Testis (tissue), 3 donors: ENCODE results near the gene WIF1. TPM values are rescaled to one million over a fixed set of nuclear protein-coding genes. Genes with fewer than 3 reads are reported as not detected.

Source experiments
- DNase-seq: peaks from one replicate; pipeline ENCODE4 v3.0.0-alpha.2; 2019
- H3K27ac ChIP-seq, 2 donors: fragments of 200-600 bp; sonication (generic); one replicate each; pipeline ENCODE4 v1.5.1; 2019
- H3K27me3 ChIP-seq: fragments of 200-600 bp; sonication (generic); one replicate; pipeline ENCODE4 v1.5.1; 2019
- H3K36me3 ChIP-seq: fragments of 200-600 bp; sonication (generic); one replicate; pipeline ENCODE4 v1.5.1; 2017; ENCODE audit warnings: low read depth; ENCODE audit errors: missing control alignments
- H3K4me1 ChIP-seq: fragments of 200-600 bp; sonication (generic); one replicate; pipeline ENCODE4 v1.5.1; 2019
- H3K4me3 ChIP-seq, 2 donors: fragments of 200-600 bp; sonication (generic); one replicate each; pipeline ENCODE4 v1.5.1; 2017 to 2019
- H3K9me3 ChIP-seq: fragments of 200-600 bp; sonication (generic); one replicate; pipeline ENCODE4 v1.5.1; 2017
- POLR2A ChIP-seq: fragments of 450-650 bp; IDR thresholded peaks from one replicate; pipeline ENCODE4 v1.6.1; 2017; ENCODE audit warnings: antibody characterized with exemption, mild to moderate bottlenecking, moderate library complexity
- WGBS, 2 donors: methylation state at CpG; one replicate each; pipeline ENCODE4 v1.1.5; 2018; 5-methylcytosine and 5-hydroxymethylcytosine counted together
- intact Hi-C: fragments of 100-400 bp; cut with DNase I; formaldehyde crosslinking; loops from one replicate; pipeline ENCODE4 v1.15.1; 2023; ENCODE audit warnings: low total_unique reads
- polyA plus RNA-seq: library from polyadenylated mRNA; stranded (reverse); fragments of 350-450 nt; fragmentation: Illumina TruSeq; extraction: RNeasy Lipid Tissue Mini Kit (QIAGEN cat#74804); gene quantifications from one replicate; pipeline ENCODE4 v1.2.3, GENCODE V29; 2014; ENCODE audit warnings: low read depth, low replicate concordance; ENCODE audit not compliant: insufficient read depth
- small RNA-seq, 2 donors: library from RNA; depleted of rRNA; stranded (forward); fragments of <200 nt; gene quantifications; one replicate each; pipeline ENCODE3, GENCODE V24; 2016
- total RNA-seq, 2 donors: library from RNA; depleted of rRNA; stranded (reverse); fragments of >200 nt; gene quantifications; one replicate each; pipeline ENCODE4 v1.2.3, GENCODE V29; 2016
- TF ChIP-seq, protein P1 (sequence below), 3 experiments: fragments of 450-650 bp in 2 of 3; fragments of 200-600 bp in 1 of 3; sonication (generic) in 1 of 3; IDR thresholded peaks; one replicate each; pipeline ENCODE4 v1.5.1; 2016 to 2019; ENCODE audit warnings: antibody characterized with exemption in 3 of 3, mild to moderate bottlenecking in 2 of 3, moderate library complexity in 1 of 3

Gene WIF1
- total and polyA plus RNA-seq, 3 donors from 2014 or later: 0.87 to 4.5 (median 3.1) TPM

- DNase-seq: no peak
- intact Hi-C loops: no loop called here
These were observed 106.4 kb downstream of the WIF1 start for GRCh38 chr12:65014504-65015271.

DNA sequence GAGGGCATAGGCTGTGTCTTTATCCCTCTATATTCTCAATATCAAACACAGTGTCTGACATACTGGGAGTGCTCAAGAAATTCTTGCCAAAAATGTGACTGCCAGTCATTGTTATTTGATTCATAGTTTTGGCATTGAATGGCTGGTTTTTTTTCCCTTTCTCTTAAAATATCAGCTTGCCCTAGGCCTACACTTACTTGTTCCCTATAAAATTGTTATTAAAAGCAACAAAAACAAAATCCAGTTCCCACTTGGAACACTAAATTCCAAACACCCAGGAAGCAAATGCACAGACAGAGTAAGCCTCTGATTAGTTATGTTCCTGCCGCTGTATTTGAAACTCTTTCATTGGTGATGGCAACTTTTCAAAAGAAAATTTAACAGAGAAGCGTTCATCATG is 110.7 kb downstream of the WIF1 start:
- Histone ChIP-seq H3K27me3 (no peaks in the 10 kb centered on the region), H3K4me3 (no peak overlapping the region), H3K4me1 (no peaks in the 10 kb centered on the region), H3K9me3 (no peaks in the 10 kb centered on the region), H3K36me3 (no peaks in the 10 kb centered on the region), H3K27ac (no peak overlapping the region)
- 41 to 50% methylated on average over 2 of the region's 2 CpGs for WGBS, 2 donors
- DNase-seq: no peak
- intact Hi-C loops: no loop called here
- TF ChIP-seq, protein P1, sequence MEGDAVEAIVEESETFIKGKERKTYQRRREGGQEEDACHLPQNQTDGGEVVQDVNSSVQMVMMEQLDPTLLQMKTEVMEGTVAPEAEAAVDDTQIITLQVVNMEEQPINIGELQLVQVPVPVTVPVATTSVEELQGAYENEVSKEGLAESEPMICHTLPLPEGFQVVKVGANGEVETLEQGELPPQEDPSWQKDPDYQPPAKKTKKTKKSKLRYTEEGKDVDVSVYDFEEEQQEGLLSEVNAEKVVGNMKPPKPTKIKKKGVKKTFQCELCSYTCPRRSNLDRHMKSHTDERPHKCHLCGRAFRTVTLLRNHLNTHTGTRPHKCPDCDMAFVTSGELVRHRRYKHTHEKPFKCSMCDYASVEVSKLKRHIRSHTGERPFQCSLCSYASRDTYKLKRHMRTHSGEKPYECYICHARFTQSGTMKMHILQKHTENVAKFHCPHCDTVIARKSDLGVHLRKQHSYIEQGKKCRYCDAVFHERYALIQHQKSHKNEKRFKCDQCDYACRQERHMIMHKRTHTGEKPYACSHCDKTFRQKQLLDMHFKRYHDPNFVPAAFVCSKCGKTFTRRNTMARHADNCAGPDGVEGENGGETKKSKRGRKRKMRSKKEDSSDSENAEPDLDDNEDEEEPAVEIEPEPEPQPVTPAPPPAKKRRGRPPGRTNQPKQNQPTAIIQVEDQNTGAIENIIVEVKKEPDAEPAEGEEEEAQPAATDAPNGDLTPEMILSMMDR (IDR thresholded peaks at IDR 0.05): no peak
- no peak for TF ChIP-seq POLR2A

More at GRCh38 chr12:65014504-65015271, 106.4 kb downstream of the WIF1 start:
- H3K4me3 ChIP-seq: no peak overlapping the region
- TF ChIP-seq POLR2A: no peak
- TF ChIP-seq, protein P1 (IDR thresholded peaks at IDR 0.05): no peak
- no peaks in the 10 kb centered on the region for H3K36me3 ChIP-seq
- H3K27me3 ChIP-seq: no peaks in the 10 kb centered on the region
- no peaks in the 10 kb centered on the region for H3K4me1 ChIP-seq
- no peak overlapping the region for H3K27ac ChIP-seq
- 66 to 90% methylated on average over 9 of the region's 9 CpGs for WGBS, 2 donors
- H3K9me3 ChIP-seq: no peaks in the 10 kb centered on the region

- H3K4me3 ChIP-seq: no peak overlapping the region
- no peaks in the 10 kb centered on the region for H3K27me3 ChIP-seq
- no peaks in the 10 kb centered on the region for H3K36me3 ChIP-seq
- H3K4me1 ChIP-seq: no peaks in the 10 kb centered on the region
- H3K27ac ChIP-seq: no peak overlapping the region
- WGBS, 2 donors: 84 to 86% methylated on average over 2 of the region's 2 CpGs
- DNase-seq: no peak
- intact Hi-C loops: no loop called here
- no peak for TF ChIP-seq POLR2A
- TF ChIP-seq, protein P1 (IDR thresholded peaks at IDR 0.05): no peak
- H3K9me3 ChIP-seq: no peaks in the 10 kb centered on the region
These were observed 115.4 kb downstream of the WIF1 start for GRCh38 chr12:65005716-65006115.

DNA sequence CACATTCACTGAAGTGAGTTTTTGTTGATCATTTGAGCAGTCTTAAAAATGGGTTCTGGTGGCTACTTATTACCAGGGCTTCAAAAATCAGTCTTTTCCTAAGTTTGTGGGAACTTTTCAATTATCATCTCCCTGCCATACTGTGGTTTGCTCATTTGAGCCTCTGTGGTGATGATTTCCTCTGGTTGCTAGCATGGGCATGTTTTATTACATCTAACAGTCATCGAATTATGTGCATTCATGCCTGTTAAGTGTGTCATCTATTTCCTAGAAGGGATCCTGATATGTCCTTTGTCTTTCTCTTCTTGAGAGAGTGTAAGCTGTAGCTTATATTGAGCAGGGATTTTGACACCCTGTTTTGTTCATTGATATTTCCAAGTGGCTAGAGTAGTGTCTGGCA is 116.8 kb downstream of the WIF1 start:
- no peak overlapping the region for H3K4me3 ChIP-seq
- H3K27me3 ChIP-seq: no peaks in the 10 kb centered on the region
- H3K27ac ChIP-seq: no peak overlapping the region
- no peaks in the 10 kb centered on the region for H3K4me1 ChIP-seq
- 71 to 84% methylated on average over 1 of the region's 1 CpG for WGBS, 2 donors
- intact Hi-C loops: no loop called here
- H3K36me3 ChIP-seq: no peaks in the 10 kb centered on the region
- H3K9me3 ChIP-seq: no peaks in the 10 kb centered on the region
- TF ChIP-seq, protein P1 (IDR thresholded peaks at IDR 0.05): no peak
- TF ChIP-seq POLR2A: no peak
- DNase-seq: no peak

Small RNA genes within 50 kb of the gene (small RNA-seq; reads per million reads assigned to genes)
- 0 reads per million in 2 donors for gene RNU6-166P

Other genes starting within 250 kb of the WIF1 start
- 10 to 100 TPM; 72.4 to 92.4 TPM for gene LEMD3, start 48.3 kb upstream of the WIF1 start, total RNA-seq
- 38.7 TPM for gene LEMD3, start 48.3 kb upstream of the WIF1 start, polyA plus RNA-seq
- gene MSRB3, start 157.4 kb upstream of the WIF1 start, total RNA-seq: 10 to 100 TPM; 15.1 to 17.2 TPM
- gene MSRB3, start 157.4 kb upstream of the WIF1 start, polyA plus RNA-seq: 20.0 TPM